Endothelial cell of umbilical vein (primary cell): ENCODE results near the gene KRABD2.

Source experiments
- BruUV-seq: library from RNA; stranded (reverse); fragments of 400-500 nt; replicated peaks from 2 replicates; lab custom pipeline; 2021; lab: Mats Ljungman, UMichigan
- CTCF ChIA-PET: fragments of 300-600, 350-600 bp; sonication (Branson Sonifier 250); formaldehyde crosslinking; loops from one replicate; lab custom pipeline; 2021; ENCODE audit warnings: antibody characterized with exemption, inconsistent platforms; lab: Charles Lee
- POLR2A ChIA-PET: fragments of 300-600, 350-600 bp; sonication (Branson Sonifier 250); formaldehyde crosslinking; loops from one replicate; lab custom pipeline; 2021; ENCODE audit warnings: antibody characterized with exemption, inconsistent platforms; lab: Charles Lee
- DNase-seq: peaks from one replicate; pipeline ENCODE4 v3.0.0-alpha.2; 2011; ENCODE audit warnings: low read depth, low spot score
- FAIRE-seq: peaks from 2 replicates; lab custom pipeline; 2011; peaks lifted over from hg19 to GRCh38; lab: Jason Lieb, UNC
- H2AFZ ChIP-seq: 2 replicates; pipeline ENCODE4 v1.6.0; 2012; ENCODE audit warnings: low read depth, low read length, control low read depth, inconsistent platforms
- H3K27ac ChIP-seq: 2 replicates; pipeline ENCODE4 v1.5.1; 2011; ENCODE audit warnings: low read depth, mild to moderate bottlenecking, control low read depth, low read length, moderate library complexity; ENCODE audit not compliant: insufficient read depth
- H3K27me3 ChIP-seq, 2 experiments: 2 replicates each; pipeline versions ENCODE4 v1.6.0 to v1.6.1; 2011; ENCODE audit warnings: low read length in 2 of 2, mixed read lengths in 1 of 2; ENCODE audit not compliant: control insufficient read depth in 2 of 2, insufficient read depth in 2 of 2
- H3K36me3 ChIP-seq, 2 experiments: 2 replicates in 1 of 2; 3 replicates in 1 of 2; pipeline ENCODE4 v1.5.1; 2011; ENCODE audit warnings: low read length in 2 of 2, mild to moderate bottlenecking in 1 of 2, moderate library complexity in 1 of 2; ENCODE audit not compliant: control insufficient read depth in 2 of 2, insufficient read depth in 2 of 2; ENCODE audit errors: extremely low read depth in 1 of 2
- H3K4me1 ChIP-seq: 3 replicates; pipeline ENCODE4 v1.5.1; 2011; ENCODE audit warnings: mild to moderate bottlenecking, low read length; ENCODE audit not compliant: control insufficient read depth, insufficient read depth; ENCODE audit errors: extremely low read depth
- H3K4me2 ChIP-seq: 2 replicates; pipeline ENCODE4 v1.6.1; 2011; ENCODE audit warnings: low read length, control low read depth, mixed read lengths; ENCODE audit not compliant: insufficient read depth
- H3K4me3 ChIP-seq, 3 experiments: fragments of 200-600 bp in 1 of 3; sonication (generic), shearing (Covaris generic) in 1 of 3; replicated peaks in 1 of 3; 2 replicates each; pipeline ENCODE4 v1.5.1; 2011 to 2016; ENCODE audit warnings: control low read depth in 3 of 3, low read length in 3 of 3, mild to moderate bottlenecking in 2 of 3, inconsistent platforms in 1 of 3, low read depth in 1 of 3, moderate library complexity in 1 of 3; ENCODE audit not compliant: insufficient read depth in 1 of 3
- H3K79me2 ChIP-seq: 2 replicates; pipeline ENCODE4 v1.6.0; 2012; ENCODE audit warnings: low read length, inconsistent platforms; ENCODE audit not compliant: control insufficient read depth, insufficient read depth
- H3K9ac ChIP-seq: replicated peaks from 2 replicates; pipeline ENCODE3; 2011; ENCODE audit warnings: low read length, control low read depth; ENCODE audit not compliant: insufficient read depth; ENCODE audit errors: extremely low read depth
- H3K9me1 ChIP-seq: replicated peaks from 3 replicates; pipeline ENCODE4 v1.6.0; 2011; ENCODE audit warnings: mild to moderate bottlenecking, low read length; ENCODE audit not compliant: control insufficient read depth, insufficient read depth; ENCODE audit errors: extremely low read depth
- H3K9me3 ChIP-seq: replicated peaks from 2 replicates; pipeline ENCODE4 v1.5.1; 2012; ENCODE audit warnings: low read length, inconsistent platforms; ENCODE audit not compliant: control insufficient read depth, insufficient read depth
- H4K20me1 ChIP-seq: replicated peaks from 2 replicates; pipeline ENCODE3; 2011; ENCODE audit warnings: mild to moderate bottlenecking, low read length; ENCODE audit not compliant: control insufficient read depth, insufficient read depth; ENCODE audit errors: extremely low read depth
- EZH2 ChIP-seq: IDR thresholded peaks from 2 replicates; pipeline ENCODE4 v1.6.1; 2012; ENCODE audit warnings: borderline replicate concordance, low read depth, mild to moderate bottlenecking, moderate library complexity, low read length, inconsistent platforms; ENCODE audit not compliant: severe bottlenecking
- FOS ChIP-seq: IDR thresholded peaks from 2 replicates; pipeline ENCODE4 v1.6.1; 2011; ENCODE audit warnings: mild to moderate bottlenecking, low read length, moderate library complexity, borderline replicate concordance; ENCODE audit not compliant: insufficient read depth
- GATA2 ChIP-seq: IDR thresholded peaks from 2 replicates; pipeline ENCODE4 v1.7.0; 2011; ENCODE audit warnings: low read depth, mild to moderate bottlenecking, moderate library complexity, mixed read lengths, low read length; ENCODE audit not compliant: insufficient read length, insufficient read depth
- JUN ChIP-seq: IDR thresholded peaks from 2 replicates; pipeline ENCODE4 v1.6.1; 2011; ENCODE audit warnings: borderline replicate concordance, low read depth; ENCODE audit not compliant: insufficient read length, insufficient read depth
- MYC ChIP-seq: IDR thresholded peaks from one replicate; pipeline ENCODE4 v1.6.1; 2011; ENCODE audit warnings: mild to moderate bottlenecking, low read depth, low read length
- POLR2A ChIP-seq: IDR thresholded peaks from 2 replicates; pipeline ENCODE4 v1.6.1; 2012; ENCODE audit warnings: low read depth, mild to moderate bottlenecking, control low read depth, low read length
- POLR2AphosphoS5 ChIP-seq: IDR thresholded peaks from 2 replicates; pipeline ENCODE4 v1.6.1; 2012; ENCODE audit warnings: low read depth, mild to moderate bottlenecking, control low read depth, low read length, moderate library complexity; ENCODE audit not compliant: insufficient read depth
- dilution Hi-C: fragments of 300-500 bp; cut with MboI; formaldehyde crosslinking; loops from one replicate; pipeline ENCODE4 v1.15.0; 2019; ENCODE audit warnings: low sequenced_read_pairs; ENCODE audit not compliant: extremely low pct_ligation_motif_present
- intact Hi-C: fragments of 100-400 bp; cut with micrococcal nuclease; formaldehyde crosslinking; loops from one replicate; pipeline ENCODE4 v1.10.0; 2022
- TF ChIP-seq, protein P1 (sequence below): IDR thresholded peaks from 2 replicates; pipeline ENCODE4 v1.6.1; 2011; ENCODE audit not compliant: insufficient read depth, insufficient read length
- TF ChIP-seq, protein P2 (sequence below), 2 donors: IDR thresholded peaks; 1 replicate in 1 of 2; 2 replicates in 1 of 2; pipeline ENCODE4 v1.5.1; 2011; ENCODE audit warnings: low read length in 2 of 2, mild to moderate bottlenecking in 2 of 2, moderate library complexity in 2 of 2, control low read depth in 1 of 2, inconsistent platforms in 1 of 2, low read depth in 1 of 2; ENCODE audit not compliant: insufficient read depth in 1 of 2; ENCODE audit errors: extremely low read depth in 1 of 2

The KRABD2 gene

DNA sequence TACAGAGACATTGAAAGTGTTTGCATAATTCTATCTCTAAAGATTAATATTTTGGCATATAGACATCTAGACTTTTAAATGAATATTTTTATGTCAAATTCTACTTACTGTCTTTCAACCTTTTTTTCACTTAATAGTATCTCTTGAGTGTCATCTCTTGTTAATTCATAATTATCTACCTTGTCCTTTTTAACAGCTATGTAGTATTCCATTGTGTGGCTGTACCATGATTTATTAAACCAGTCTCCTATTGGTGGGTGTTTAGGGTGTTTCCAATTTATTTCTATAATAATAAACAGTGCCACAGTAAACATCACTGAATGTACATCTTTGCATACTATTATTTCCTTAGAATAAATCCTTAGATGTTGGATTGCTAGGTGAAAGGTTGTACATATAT is 37.4 kb upstream of the KRABD2 start:
- Histone ChIP-seq H3K27me3 (peaks cover 7 to 15% of the 10 kb centered on the region in 2 experiments), H3K4me3 (no peak overlapping the region), H2AFZ (no peak overlapping the region), H3K27ac (no peak overlapping the region), H3K9me1 (no peaks in the 10 kb centered on the region), H3K36me3 (no peaks in the 10 kb centered on the region), H3K9me3 (no peaks in the 10 kb centered on the region), H3K4me1 (no peaks in the 10 kb centered on the region), H3K79me2 (no peaks in the 10 kb centered on the region), H4K20me1 (no peaks in the 10 kb centered on the region), H3K9ac (no peak overlapping the region), H3K4me2 (no peak overlapping the region)
- DNase-seq (no peak), FAIRE-seq (no peak)
- CTCF ChIA-PET, result no interaction called here
- intact Hi-C loops, result no loop called here
- dilution Hi-C loops, result no loop called here
- POLR2A ChIA-PET, result no interaction called here
- no TSS peak for BruUV-seq
- no peak for TF ChIP-seq GATA2
- no peak for TF ChIP-seq JUN
- TF ChIP-seq, protein P1, sequence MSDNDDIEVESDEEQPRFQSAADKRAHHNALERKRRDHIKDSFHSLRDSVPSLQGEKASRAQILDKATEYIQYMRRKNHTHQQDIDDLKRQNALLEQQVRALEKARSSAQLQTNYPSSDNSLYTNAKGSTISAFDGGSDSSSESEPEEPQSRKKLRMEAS, result no peak
- TF ChIP-seq, protein P2, sequence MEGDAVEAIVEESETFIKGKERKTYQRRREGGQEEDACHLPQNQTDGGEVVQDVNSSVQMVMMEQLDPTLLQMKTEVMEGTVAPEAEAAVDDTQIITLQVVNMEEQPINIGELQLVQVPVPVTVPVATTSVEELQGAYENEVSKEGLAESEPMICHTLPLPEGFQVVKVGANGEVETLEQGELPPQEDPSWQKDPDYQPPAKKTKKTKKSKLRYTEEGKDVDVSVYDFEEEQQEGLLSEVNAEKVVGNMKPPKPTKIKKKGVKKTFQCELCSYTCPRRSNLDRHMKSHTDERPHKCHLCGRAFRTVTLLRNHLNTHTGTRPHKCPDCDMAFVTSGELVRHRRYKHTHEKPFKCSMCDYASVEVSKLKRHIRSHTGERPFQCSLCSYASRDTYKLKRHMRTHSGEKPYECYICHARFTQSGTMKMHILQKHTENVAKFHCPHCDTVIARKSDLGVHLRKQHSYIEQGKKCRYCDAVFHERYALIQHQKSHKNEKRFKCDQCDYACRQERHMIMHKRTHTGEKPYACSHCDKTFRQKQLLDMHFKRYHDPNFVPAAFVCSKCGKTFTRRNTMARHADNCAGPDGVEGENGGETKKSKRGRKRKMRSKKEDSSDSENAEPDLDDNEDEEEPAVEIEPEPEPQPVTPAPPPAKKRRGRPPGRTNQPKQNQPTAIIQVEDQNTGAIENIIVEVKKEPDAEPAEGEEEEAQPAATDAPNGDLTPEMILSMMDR (IDR thresholded peaks at IDR 0.05; ENCODE audit: extremely low read depth in 1 of 2, insufficient read depth in 1 of 2, low read depth in 1 of 2, low read length in 2 of 2), result no peak
- TF ChIP-seq POLR2A, result no peak
- TF ChIP-seq EZH2, result no peak
- TF ChIP-seq MYC, result no peak
- TF ChIP-seq FOS, result no peak
- TF ChIP-seq POLR2AphosphoS5, result no peak
